Activated T-cell treated with anti-CD3 and anti-CD28 coated beads for 24 hours (primary cell): ENCODE measurements around the gene RASGEF1C.

ENCODE experiments used
- DNase-seq: peaks from one replicate; pipeline ENCODE4 v3.0.0-alpha.2; 2020; ENCODE audit warnings: low read depth

The RASGEF1C gene

GRCh38 chr5:180081481-180081880 lies 127.5 kb downstream of the RASGEF1C start:
- DNase-seq: no peak

- DNase-seq: peak; percentile 41
Measured at GRCh38 chr5:180080486-180081280, 128.3 kb downstream of the RASGEF1C start.

GRCh38 chr5:180079702-180080466 lies 129.1 kb downstream of the RASGEF1C start:
- DNase-seq: no peak

GRCh38 chr5:180078348-180078747 lies 130.7 kb downstream of the RASGEF1C start:
- no peak for DNase-seq

GRCh38 chr5:180077594-180078284 lies 131.3 kb downstream of the RASGEF1C start:
- DNase-seq: no peak

- no peak for DNase-seq
Measured at GRCh38 chr5:180075703-180076102, 133.3 kb downstream of the RASGEF1C start.

GRCh38 chr5:180074462-180074861 lies 134.5 kb downstream of the RASGEF1C start:
- no peak for DNase-seq

- DNase-seq: no peak
Measured at GRCh38 chr5:180072556-180072955, 136.5 kb downstream of the RASGEF1C start.

- no peak for DNase-seq
Measured at GRCh38 chr5:180072256-180072548, 136.8 kb downstream of the RASGEF1C start.

- DNase-seq: peak; percentile 84
Measured at GRCh38 chr5:180071531-180072255, 137.3 kb downstream of the RASGEF1C start, which contains the start of gene RNF130. TSS of gene RNF130 (minus strand) at chr5:180071759. CDS start at chr5:180071702, 57 bp downstream.

- DNase-seq: no peak
Measured at GRCh38 chr5:180070756-180071530, 138.1 kb downstream of the RASGEF1C start.

GRCh38 chr5:180069589-180070247 lies 139.3 kb downstream of the RASGEF1C start:
- no peak for DNase-seq

- no peak for DNase-seq
Measured at GRCh38 chr5:180068519-180069090, 140.4 kb downstream of the RASGEF1C start.

GRCh38 chr5:180067986-180068385 lies 141.0 kb downstream of the RASGEF1C start:
- DNase-seq: no peak

GRCh38 chr5:180060192-180060591 lies 148.8 kb downstream of the RASGEF1C start:
- DNase-seq: no peak

GRCh38 chr5:180059326-180059725 lies 149.7 kb downstream of the RASGEF1C start:
- DNase-seq: no peak

- DNase-seq: no peak
Measured at GRCh38 chr5:180056153-180056552, 152.9 kb downstream of the RASGEF1C start.

GRCh38 chr5:180054226-180054625 lies 154.8 kb downstream of the RASGEF1C start:
- no peak for DNase-seq

- DNase-seq: no peak
Measured at GRCh38 chr5:180053061-180053602, 155.9 kb downstream of the RASGEF1C start.

GRCh38 chr5:180052211-180052818 lies 156.7 kb downstream of the RASGEF1C start:
- DNase-seq: no peak
